Neural progenitor cell (in vitro differentiated cells): ENCODE data around the gene EPS8L1. TPM values are rescaled to one million over a fixed set of nuclear protein-coding genes. Genes with fewer than 3 reads are reported as not detected.

Experiments used
- DNase-seq: peaks from one replicate; pipeline ENCODE4 v3.0.0-alpha.2; 2016; ENCODE audit warnings: low spot score
- H2AFZ ChIP-seq: fragments of 200-600 bp; sonication (generic); replicated peaks from 2 replicates; pipeline ENCODE4 v1.6.1; 2016; ENCODE audit warnings: antibody characterized with exemption
- H3F3A ChIP-seq: fragments of 200-600 bp; sonication (generic); 2 replicates; pipeline ENCODE4 v1.6.1; 2016; ENCODE audit warnings: antibody characterized with exemption, low read depth
- H3K27ac ChIP-seq: fragments of 200-600 bp; sonication (generic); 2 replicates; pipeline ENCODE4 v1.5.1; 2016; ENCODE audit warnings: mild to moderate bottlenecking
- H3K27me3 ChIP-seq: fragments of 200-600 bp; sonication (generic); 2 replicates; pipeline ENCODE4 v1.6.1; 2016; ENCODE audit warnings: mild to moderate bottlenecking, moderate library complexity
- H3K36me3 ChIP-seq: fragments of 200-600 bp; sonication (generic); 2 replicates; pipeline ENCODE4 v1.5.1; 2016
- H3K4me1 ChIP-seq: fragments of 200-600 bp; sonication (generic); 2 replicates; pipeline ENCODE4 v1.6.1; 2016; ENCODE audit warnings: mixed run types
- H3K4me2 ChIP-seq: fragments of 200-600 bp; sonication (generic); 2 replicates; pipeline ENCODE4 v1.6.1; 2016
- H3K4me3 ChIP-seq: fragments of 200-600 bp; sonication (generic); 2 replicates; pipeline ENCODE4 v1.5.1; 2016
- H3K79me2 ChIP-seq: fragments of 200-600 bp; sonication (generic); 2 replicates; pipeline ENCODE4 v1.6.1; 2016; ENCODE audit warnings: low read depth
- H3K9ac ChIP-seq: fragments of 200-600 bp; sonication (generic); 2 replicates; pipeline ENCODE4 v1.6.1; 2016
- H3K9me3 ChIP-seq: fragments of 200-600 bp; sonication (generic); 2 replicates; pipeline ENCODE4 v1.5.1; 2016; ENCODE audit warnings: low read depth
- H4K20me1 ChIP-seq: fragments of 200-600 bp; sonication (generic); 2 replicates; pipeline ENCODE4 v1.6.1; 2016; ENCODE audit warnings: low read depth
- H3K27ac Mint-ChIP-seq: 3 replicates; pipeline ENCODE4 v1.8.0; 2021; ENCODE audit warnings: mixed read lengths
- H3K27me3 Mint-ChIP-seq: 2 replicates; pipeline ENCODE4 v1.8.0; 2022; ENCODE audit warnings: low read depth, mild to moderate bottlenecking, inconsistent platforms, moderate library complexity, mixed read lengths; ENCODE audit not compliant: insufficient read depth
- H3K36me3 Mint-ChIP-seq: 3 replicates; pipeline ENCODE4 v1.8.0; 2021; ENCODE audit warnings: mixed read lengths
- H3K4me1 Mint-ChIP-seq: 3 replicates; pipeline ENCODE4 v1.8.0; 2021; ENCODE audit warnings: mixed read lengths
- H3K4me3 Mint-ChIP-seq: 3 replicates; pipeline ENCODE4 v1.8.0; 2021; ENCODE audit warnings: mild to moderate bottlenecking, moderate library complexity, mixed read lengths
- H3K9me3 Mint-ChIP-seq: 3 replicates; pipeline ENCODE4 v1.8.0; 2020; ENCODE audit warnings: mixed read lengths
- CTCF ChIP-seq: fragments of 200-600 bp; sonication (generic); IDR thresholded peaks from 2 replicates; pipeline ENCODE4 v1.5.1; 2017; ENCODE audit warnings: antibody characterized with exemption, mild to moderate bottlenecking
- EZH2 ChIP-seq: fragments of 200-600 bp; sonication (generic); IDR thresholded peaks from 2 replicates; pipeline ENCODE4 v1.6.1; 2017; ENCODE audit warnings: antibody characterized with exemption, mild to moderate bottlenecking, moderate library complexity
- EZH2phosphoT487 ChIP-seq: fragments of 200-600 bp; sonication (generic); IDR thresholded peaks from 2 replicates; pipeline ENCODE4 v1.6.1; 2017; ENCODE audit warnings: antibody characterized with exemption
- total RNA-seq: library from RNA; depleted of rRNA; stranded (reverse); fragments of >200 nt; gene quantifications from 2 replicates; pipeline ENCODE4 v1.2.3, GENCODE V29; 2015; ENCODE audit warnings: low replicate concordance

The EPS8L1 gene
- total RNA-seq, 1 donor from 2014 or later: 7.0 TPM

GRCh38 chr19:55113570-55114039 is 37.9 kb downstream of the EPS8L1 start:
- H3K4me3 Mint-ChIP-seq: peak overlapping the region; percentile 74
- H3K4me2 ChIP-seq: no peak overlapping the region
- H3K36me3 Mint-ChIP-seq: peaks cover 8% of the 10 kb centered on the region
- H3F3A ChIP-seq: peaks cover 13% of the 10 kb centered on the region
- peaks cover 41% of the 10 kb centered on the region for H3K4me1 Mint-ChIP-seq
- no peaks in the 10 kb centered on the region for H3K9me3 ChIP-seq
- H3K27me3 Mint-ChIP-seq: peaks cover 9% of the 10 kb centered on the region
- H3K27ac Mint-ChIP-seq: peak overlapping the region; percentile 86
- peak; percentile 82 for DNase-seq
- no peak overlapping the region for H3K27ac ChIP-seq
- H2AFZ ChIP-seq: no peak overlapping the region
- H3K36me3 ChIP-seq: no peaks in the 10 kb centered on the region
- no peaks in the 10 kb centered on the region for H3K9me3 Mint-ChIP-seq
- no peaks in the 10 kb centered on the region for H3K27me3 ChIP-seq
- peaks cover 56% of the 10 kb centered on the region for H3K79me2 ChIP-seq
- peaks cover 71% of the 10 kb centered on the region for H4K20me1 ChIP-seq
- TF ChIP-seq EZH2phosphoT487: no peak
- TF ChIP-seq EZH2: no peak
- no peak for TF ChIP-seq CTCF
- H3K4me3 ChIP-seq: no peak overlapping the region
- peaks cover 5% of the 10 kb centered on the region for H3K4me1 ChIP-seq
- no peak overlapping the region for H3K9ac ChIP-seq

- H3K36me3 Mint-ChIP-seq: peaks cover 4% of the 10 kb centered on the region
- peak overlapping the region; percentile 63 for H3K4me3 Mint-ChIP-seq
- no peak overlapping the region for H3K4me3 ChIP-seq
- no peaks in the 10 kb centered on the region for H3K9me3 ChIP-seq
- peaks cover 63% of the 10 kb centered on the region for H4K20me1 ChIP-seq
- no peak overlapping the region for H3K27ac ChIP-seq
- H3K79me2 ChIP-seq: peaks cover 56% of the 10 kb centered on the region
- no peaks in the 10 kb centered on the region for H3K9me3 Mint-ChIP-seq
- TF ChIP-seq EZH2phosphoT487 (no peak), EZH2 (no peak), CTCF (no peak)
- H3K27me3 ChIP-seq: no peaks in the 10 kb centered on the region
- H3F3A ChIP-seq: peaks cover 19% of the 10 kb centered on the region
- peaks cover 42% of the 10 kb centered on the region for H3K4me1 Mint-ChIP-seq
- H3K4me1 ChIP-seq: peaks cover 5% of the 10 kb centered on the region
- peak overlapping the region; percentile 60 for H3K27ac Mint-ChIP-seq
- H2AFZ ChIP-seq: no peak overlapping the region
- H3K4me2 ChIP-seq: peak overlapping the region; percentile 96
- peaks cover 15% of the 10 kb centered on the region for H3K27me3 Mint-ChIP-seq
- no peak for DNase-seq
- H3K9ac ChIP-seq: peak overlapping the region; percentile 20
- H3K36me3 ChIP-seq: no peaks in the 10 kb centered on the region
Measured at GRCh38 chr19:55114566-55115145, 39.0 kb downstream of the EPS8L1 start.

- Mint-ChIP-seq H3K4me3 (peak overlapping the region; percentile 95), H3K4me1 (peaks cover 42% of the 10 kb centered on the region), H3K36me3 (peaks cover 2% of the 10 kb centered on the region), H3K9me3 (no peaks in the 10 kb centered on the region), H3K27me3 (peaks cover 17% of the 10 kb centered on the region), H3K27ac (peak overlapping the region; percentile 93)
- no peak for DNase-seq
- Histone ChIP-seq H3K9me3 (no peaks in the 10 kb centered on the region), H3K36me3 (no peaks in the 10 kb centered on the region), H3K4me3 (peak overlapping the region; percentile 76), H3K27ac (no peak overlapping the region), H3K9ac (no peak overlapping the region), H2AFZ (no peak overlapping the region), H3K4me1 (peaks cover 5% of the 10 kb centered on the region), H3K27me3 (no peaks in the 10 kb centered on the region), H4K20me1 (peaks cover 56% of the 10 kb centered on the region), H3K79me2 (peaks cover 56% of the 10 kb centered on the region), H3K4me2 (peak overlapping the region; percentile 96), H3F3A (peaks cover 19% of the 10 kb centered on the region)
- TF ChIP-seq CTCF (no peak), EZH2 (no peak), EZH2phosphoT487 (no peak)
Measured at GRCh38 chr19:55115446-55116065, 39.9 kb downstream of the EPS8L1 start.
